ENCODE data around the gene UBE2E2.
A peak's percentile ranks its signal among the peaks of the same experiment; 100 is the strongest.

The UBE2E2 gene

DNA sequence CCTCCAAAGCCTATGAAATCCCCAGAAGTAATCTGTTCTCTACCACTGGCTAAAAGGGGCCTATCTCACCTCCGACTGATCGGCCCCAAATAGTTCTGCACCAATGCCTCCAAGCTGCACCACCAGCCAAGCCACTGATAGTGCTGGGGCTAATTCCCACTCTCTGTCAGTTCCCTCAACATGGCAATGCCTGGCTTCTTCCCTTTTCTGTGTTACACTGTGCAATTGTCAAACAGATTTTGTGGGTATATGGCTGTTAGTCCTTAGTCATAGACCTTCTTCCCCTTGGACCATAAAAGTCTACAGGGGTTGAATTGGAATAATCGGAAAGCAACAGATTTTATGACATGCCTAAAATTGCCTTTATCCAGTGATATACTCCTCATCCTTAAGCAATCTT lies 9.3 kb upstream of the UBE2E2 start:
- no peak for DNase-seq (ENCODE audit: low read depth)

DNA sequence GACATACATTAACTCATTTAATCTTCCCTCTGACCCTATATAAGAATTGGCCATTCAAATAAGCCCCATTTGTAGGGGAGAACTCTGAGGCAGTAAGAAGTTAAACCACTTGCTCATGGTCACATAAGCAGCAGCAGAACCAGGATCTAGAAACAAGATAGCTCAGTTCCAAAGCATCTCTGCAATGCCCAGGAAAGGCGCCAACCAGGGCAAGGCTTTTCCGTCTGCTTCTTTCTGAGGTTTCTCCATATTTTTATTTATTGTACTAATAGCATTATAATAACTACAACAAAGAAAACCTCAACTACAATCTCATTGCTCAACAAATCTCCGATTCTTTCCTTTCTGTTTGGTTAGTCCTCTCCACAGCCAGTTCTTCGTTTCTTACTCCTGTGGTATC lies 4.3 kb upstream of the UBE2E2 start:
- no peak for DNase-seq (ENCODE audit: low read depth)

DNA sequence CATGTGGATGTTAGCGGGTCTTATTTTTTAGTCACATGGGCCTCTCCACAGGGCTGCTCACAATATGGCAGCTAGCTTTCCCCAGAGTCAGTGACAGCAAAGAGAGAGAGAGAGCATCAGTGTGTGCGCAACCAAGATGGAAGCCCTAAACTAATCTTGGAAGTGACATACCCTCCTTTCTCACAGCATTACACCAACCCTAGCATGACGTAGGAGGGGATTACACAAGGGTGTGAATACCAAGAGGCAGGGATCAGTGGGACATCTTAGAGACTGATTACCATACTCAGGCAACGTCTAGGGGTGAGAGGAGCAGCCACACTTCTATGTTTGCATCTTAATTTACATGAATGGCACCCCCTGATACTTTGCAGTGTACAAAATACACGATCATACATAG lies 3.5 kb upstream of the UBE2E2 start:
- no peak for DNase-seq (ENCODE audit: low read depth)

GRCh38 chr3:23201154-23201838 lies 1.8 kb upstream of the UBE2E2 start:
- no peak for DNase-seq (ENCODE audit: low read depth)

- DNase-seq (ENCODE audit: low read depth) = no peak
These were observed 765 bp upstream of the UBE2E2 start for GRCh38 chr3:23202203-23202920.

DNA sequence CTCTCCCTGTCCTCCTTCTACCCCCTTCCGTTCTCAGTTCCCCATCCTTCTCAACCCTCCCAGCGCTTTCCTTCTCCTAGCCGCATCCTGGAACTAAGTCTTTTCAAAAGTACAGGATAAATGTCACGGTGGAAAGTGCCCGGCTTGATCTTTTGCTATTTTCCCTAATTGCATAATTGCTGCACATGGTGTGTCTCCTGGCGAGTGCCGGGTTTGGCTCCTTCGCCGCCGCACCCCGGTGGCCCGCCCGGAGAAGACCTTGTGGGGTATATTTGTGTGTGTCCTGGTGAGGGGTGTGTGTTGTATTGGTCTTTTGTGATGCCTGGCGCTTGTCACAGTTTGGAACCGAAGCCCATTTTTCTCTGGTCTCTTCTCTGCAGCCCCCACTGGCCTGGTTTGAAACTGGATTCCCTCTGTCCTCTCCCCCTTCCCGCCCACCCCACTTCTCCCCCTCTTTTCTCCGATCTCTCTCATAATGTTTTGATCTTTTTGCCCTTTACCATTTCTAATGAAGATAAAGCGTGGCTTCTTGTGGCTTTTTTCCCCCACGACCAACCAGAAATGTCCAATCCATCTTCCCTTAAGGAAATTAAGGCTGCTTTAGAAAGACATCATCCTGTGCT lies 692 bp downstream of the UBE2E2 start:
- peak; percentile 2 for DNase-seq (ENCODE audit: low read depth)

DNA sequence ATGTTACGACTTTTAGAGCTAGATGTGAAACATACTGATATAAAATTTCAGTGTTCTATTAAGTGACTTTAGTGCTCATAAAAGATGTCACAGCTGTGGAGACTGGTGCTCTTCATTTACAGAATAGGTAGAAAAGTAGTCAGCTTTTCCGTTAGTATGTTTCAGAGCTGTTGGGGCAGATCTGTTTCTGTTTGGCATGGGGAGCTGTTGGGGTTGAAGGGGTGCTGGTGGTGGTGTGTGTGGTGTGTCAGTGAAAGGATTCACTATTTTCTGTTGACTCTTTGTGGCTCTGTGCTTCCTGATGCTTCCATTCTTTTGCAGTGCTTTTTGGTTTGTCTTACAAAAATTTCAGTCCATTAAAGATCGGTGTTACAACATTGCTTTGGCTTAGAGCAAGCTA lies 3.2 kb downstream of the UBE2E2 start:
- DNase-seq (ENCODE audit: low read depth) = peak; percentile 14

DNA sequence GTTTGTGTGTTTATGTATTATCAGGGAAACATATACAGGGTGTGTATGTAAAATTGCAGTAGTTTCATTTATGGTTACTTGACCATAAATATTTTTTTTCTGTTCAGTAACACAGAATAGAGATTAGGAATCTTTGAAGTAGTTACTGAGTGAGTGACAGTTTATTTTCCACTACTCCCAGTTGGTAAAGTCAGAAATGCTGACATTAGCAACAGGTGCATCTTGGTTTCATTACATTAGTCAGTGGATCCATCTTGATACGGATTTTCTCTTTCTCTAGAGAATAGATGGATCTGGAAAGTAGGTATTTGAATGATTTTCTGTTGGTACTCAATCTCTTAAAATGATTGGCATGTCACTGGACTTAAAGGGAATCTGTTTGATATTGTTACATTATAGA lies 6.0 kb downstream of the UBE2E2 start:
- DNase-seq (ENCODE audit: low read depth) = no peak

DNA sequence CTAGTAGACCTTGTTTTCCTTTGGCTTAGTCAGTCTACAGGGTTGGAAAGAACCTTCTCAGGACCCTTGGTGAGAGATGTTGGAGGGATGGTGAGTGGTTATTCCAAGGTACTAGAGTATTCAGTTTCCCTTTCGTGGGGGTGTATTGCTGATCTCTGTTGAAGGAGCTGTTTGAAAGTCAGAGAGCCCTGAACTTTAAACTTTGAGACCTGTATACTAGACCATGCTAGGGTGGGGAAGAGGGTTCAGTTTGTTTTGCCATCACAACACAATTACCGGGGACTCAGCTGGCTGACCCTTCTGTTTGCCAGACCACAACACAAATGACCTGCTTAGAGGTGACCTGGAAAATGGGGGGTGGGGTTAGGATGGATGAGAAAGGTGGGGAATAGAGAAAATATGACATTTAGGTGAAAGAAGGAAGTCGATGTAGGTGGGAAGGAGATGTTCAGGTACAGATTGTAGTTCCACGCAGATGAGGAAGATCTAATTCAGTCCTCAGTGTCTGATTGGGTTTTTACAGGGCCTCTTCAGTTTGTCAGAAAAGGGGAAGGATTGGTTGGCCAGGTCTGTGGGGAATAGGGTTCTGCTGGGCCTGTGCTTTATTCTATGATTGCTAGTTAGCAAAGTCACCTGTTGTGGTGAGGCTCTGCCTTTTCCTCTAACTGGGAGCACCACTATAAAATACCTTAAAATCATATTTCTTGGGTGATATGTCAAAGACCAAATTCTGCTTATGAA lies 6.8 kb downstream of the UBE2E2 start:
- no peak for DNase-seq (ENCODE audit: low read depth)

GRCh38 chr3:23213813-23214212 lies 10.7 kb downstream of the UBE2E2 start:
- no peak for DNase-seq (ENCODE audit: low read depth)

DNA sequence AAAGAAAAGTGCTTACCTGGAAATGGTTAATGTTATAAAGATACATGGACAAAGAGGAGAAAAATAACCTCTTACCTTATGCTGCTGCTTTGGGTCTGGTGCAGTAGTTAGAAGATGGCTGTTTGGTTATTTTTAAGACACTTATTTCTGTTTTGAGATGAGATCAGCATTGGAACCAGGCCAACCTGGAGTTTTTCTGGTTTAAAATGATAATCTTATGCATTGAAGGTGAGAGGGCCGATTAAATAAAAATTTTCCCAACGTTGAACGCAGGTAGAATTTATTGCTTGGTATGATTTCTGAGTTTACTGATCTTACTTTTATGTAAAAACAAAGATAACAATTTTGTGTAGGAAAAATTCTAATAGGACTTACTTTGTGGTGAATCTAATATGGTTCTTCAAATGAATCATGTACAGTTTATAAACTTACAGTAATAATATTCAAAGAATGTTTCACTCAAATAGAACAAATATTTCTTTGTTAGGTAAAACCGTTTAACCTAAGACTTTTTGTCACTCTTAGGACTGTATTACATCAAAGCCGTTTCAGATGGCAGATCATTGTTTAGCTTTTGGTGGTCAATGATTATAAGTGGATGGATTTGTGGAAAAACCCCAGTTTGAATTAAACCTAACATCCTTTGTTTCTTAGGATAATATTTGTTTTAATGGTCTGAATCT lies 14.9 kb downstream of the UBE2E2 start:
- DNase-seq (ENCODE audit: low read depth) = no peak

DNA sequence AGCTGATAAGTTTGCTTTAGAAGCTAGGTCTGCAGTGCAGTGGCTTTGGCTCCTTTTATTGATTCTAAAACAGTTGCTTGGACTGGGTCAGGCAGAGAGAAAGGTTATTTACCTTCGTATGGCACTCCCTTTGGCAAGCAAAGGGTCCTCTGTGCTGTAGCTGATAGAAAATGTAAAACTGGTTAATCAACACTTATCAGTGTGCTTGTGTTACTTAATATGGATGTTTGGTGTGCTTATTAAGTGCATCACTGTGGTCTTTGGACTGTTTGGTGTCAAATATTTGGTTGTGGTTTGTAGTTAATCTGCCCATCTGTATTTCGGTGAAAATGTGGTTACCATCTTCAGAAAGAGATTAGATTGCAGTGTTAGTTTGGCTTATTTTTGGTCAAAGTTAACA lies 16.0 kb downstream of the UBE2E2 start:
- no peak for DNase-seq (ENCODE audit: low read depth)

- DNase-seq (ENCODE audit: low read depth) = no peak
These were observed 16.4 kb downstream of the UBE2E2 start for GRCh38 chr3:23219552-23219951.

- DNase-seq (ENCODE audit: low read depth) = no peak
These were observed 18.0 kb downstream of the UBE2E2 start for GRCh38 chr3:23221136-23221535.

GRCh38 chr3:23232016-23232415 lies 28.9 kb downstream of the UBE2E2 start:
- DNase-seq (ENCODE audit: low read depth) = no peak

- DNase-seq (ENCODE audit: low read depth) = no peak
These were observed 29.7 kb downstream of the UBE2E2 start for GRCh38 chr3:23232854-23233253.

- DNase-seq (ENCODE audit: low read depth) = no peak
These were observed 32.1 kb downstream of the UBE2E2 start for GRCh38 chr3:23235264-23235663.

DNA sequence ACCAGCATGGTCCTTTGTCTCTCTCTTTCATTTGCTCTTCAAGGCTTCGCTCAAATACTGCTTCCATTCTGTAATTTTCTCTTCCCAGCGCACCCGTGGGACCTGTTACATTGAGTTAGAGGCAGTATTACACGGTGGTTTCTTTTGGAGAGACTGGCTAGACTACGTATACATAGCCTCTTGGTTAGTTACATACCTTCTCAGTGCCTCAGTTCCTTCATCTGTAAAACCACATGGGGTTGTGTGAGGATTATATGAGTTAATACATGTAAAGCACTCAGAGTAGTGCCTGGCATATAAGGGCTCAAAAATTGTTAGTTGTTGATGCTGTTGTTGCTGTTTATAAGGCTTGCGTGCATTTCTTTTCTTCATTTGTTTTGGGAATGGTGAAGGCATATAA lies 33.8 kb downstream of the UBE2E2 start:
- no peak for DNase-seq (ENCODE audit: low read depth)

- no peak for DNase-seq (ENCODE audit: low read depth)
These were observed 35.0 kb downstream of the UBE2E2 start for GRCh38 chr3:23238156-23238555.

DNA sequence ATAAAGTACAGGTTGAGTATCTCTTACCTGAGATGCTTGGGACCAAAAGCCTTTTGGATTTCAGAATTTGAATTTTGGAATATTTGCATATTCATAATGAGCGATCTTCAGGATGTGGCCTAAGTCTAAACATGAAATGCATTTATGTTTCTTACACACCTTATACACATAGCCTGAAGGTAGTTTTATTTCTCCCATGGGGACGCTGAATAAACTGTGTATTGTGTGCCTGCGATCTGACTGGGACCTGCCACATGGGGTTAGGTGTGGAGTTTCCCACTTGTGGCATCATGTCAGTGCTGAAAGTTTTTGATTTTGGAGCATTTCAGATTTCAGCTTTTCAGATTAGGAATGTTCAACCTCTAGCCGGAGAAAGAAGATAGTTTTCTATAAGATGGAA lies 35.5 kb downstream of the UBE2E2 start:
- no peak for DNase-seq (ENCODE audit: low read depth)

DNA sequence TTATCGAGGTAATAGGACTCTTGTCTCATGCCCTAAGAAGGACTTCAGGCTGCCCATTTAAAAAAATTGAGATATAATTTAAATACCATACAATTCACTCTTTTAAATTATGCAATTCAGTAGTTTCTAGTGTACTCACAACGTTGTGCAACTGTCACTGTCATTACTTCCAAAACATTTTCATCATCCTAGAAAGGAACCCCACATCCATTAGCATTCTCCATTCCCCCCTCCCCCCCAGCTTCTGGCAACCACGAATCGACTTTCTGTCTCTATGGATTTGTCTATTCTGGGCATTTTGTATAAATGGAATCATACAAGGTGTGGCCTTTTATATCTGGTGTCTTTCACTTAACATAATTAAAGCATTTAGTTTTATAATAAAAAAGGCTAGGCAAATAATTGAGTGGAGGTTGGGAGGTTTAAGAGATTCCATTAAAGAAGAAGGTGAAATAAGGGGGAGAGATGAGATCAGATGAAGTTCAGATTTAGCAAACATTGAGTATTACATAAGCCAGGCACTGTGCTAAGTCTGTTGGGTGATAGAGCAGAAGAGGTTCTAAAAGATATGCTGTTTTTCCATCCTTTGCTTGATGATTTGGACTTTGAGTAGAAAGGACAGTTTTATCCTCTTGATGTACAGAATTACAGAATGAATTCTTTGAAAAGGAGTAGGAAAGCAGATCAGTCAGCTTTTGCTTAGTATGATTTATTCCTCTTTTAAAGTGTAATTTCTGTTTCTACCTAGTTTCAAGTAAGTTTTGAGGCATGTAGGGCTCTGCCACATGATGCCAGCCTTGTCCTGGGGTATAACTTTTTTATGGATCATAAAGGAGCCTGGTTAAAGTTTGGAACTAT lies 36.3 kb downstream of the UBE2E2 start:
- no peak for DNase-seq (ENCODE audit: low read depth)
